Measurements from ENCODE around the gene KRT7.
"Not testable (repeated sequence)": the region's sequence is repeated elsewhere in the genome, so short reads cannot be mapped to it uniquely, and the experiment has no call there.

KRT7 gene

DNA sequence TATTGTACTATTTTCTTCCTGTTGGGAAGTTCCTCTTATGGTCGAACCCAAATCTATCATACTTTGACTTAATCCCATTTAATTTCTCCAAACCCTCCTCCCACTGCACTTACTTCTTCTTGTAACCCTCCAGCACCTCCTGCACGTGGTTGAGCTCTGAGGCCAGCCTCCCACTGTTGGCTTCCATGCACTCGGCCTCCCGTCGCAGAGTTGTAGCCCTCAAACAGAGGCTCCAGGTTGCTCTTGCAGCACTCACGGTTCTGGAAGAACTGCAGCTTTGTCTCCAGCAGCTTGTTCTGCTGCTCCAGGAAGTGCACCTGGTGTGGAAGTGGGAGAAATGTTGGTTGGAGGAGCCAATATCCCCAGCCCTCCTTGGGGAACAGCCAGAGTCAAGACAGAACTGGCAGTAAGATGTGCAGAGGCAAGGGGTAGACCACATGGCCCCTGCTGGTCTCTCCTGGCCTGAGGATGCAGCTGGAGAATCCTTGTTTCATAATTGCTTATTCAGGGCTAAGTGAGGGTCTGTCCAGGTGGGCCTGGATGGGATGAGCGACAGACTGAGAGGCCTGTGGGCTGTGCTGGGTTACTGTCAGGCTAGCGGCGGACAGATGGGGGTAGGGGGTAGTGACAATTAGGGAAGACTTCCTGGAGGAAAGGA is 23.0 kb downstream of the KRT7 start:
- DNase-seq (ENCODE audit: low read depth): no peak

DNA sequence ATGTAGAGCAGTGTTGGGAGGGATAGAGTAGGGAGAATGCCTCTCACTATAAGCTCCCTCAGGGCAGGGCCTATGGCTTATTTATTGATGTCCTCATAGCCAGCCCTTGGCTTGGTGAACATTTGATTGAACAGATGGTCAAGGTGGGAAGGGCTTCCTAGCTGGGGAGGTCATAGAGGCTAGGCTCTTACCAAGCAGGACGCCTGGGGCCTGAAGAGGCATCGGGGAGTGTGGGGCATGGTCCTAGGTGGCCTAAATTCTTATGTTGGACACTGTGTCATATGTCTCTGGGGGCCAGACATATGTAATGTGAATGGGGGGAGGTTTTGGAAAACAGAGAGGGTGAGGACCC is 23.5 kb downstream of the KRT7 start:
- no peak for DNase-seq (ENCODE audit: low read depth)

DNA sequence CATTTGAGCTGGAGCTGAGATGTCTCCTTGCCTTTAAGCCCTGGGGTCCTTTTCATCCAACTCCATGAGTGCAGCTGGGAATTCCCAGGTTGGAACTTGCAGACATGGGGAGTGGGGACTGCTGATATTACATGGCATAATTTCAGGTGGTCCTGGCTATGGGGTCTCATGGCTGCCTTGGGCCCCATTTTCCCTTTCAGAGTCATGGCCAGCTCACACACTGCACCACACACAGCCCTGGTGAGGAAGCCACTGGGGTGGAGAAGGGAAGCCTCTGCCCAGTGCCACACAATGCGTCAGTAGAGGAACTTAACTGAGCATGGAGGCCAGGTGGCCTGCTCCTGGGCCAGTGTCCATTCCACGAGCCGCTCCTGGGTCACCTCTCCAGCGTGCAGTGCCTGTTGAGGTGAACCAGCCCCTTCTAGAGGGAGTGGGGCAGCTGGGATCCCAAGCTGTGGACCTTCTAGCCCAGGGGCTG is 24.1 kb downstream of the KRT7 start:
- no peak for DNase-seq (ENCODE audit: low read depth)

GRCh38 chr12:52257922-52258321 is 24.9 kb downstream of the KRT7 start:
- DNase-seq (ENCODE audit: low read depth): not testable (repeated sequence)

DNA sequence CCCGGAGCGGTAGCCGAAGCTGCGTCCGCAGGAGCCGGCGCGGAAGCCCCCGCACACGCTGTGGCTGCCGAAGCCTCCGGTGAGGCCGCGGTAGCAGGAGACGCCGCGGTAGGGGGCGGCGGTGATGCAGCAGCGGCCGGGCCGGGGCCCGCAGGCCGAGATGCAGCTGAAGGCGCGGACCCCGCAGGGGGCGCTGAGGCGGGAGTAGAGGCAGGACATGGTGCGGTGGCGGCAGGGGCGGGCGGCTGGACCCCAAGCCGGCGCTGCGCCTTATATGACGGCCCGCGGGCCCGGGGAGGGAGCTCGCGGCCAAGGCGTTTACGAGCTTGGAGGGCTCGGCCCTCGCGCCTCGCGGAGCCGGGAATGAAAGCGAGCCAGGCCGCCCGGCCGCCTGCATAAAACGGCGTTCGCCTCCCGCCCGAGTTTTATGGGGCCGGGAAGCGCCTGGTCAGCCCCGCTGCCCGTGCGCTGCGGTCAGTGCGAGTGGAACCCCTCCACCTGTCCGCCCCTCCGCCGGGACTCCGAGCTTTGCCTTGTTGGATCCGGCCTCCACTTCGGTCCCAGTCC is 25.4 kb downstream of the KRT7 start:
- no peak for DNase-seq (ENCODE audit: low read depth)

DNA sequence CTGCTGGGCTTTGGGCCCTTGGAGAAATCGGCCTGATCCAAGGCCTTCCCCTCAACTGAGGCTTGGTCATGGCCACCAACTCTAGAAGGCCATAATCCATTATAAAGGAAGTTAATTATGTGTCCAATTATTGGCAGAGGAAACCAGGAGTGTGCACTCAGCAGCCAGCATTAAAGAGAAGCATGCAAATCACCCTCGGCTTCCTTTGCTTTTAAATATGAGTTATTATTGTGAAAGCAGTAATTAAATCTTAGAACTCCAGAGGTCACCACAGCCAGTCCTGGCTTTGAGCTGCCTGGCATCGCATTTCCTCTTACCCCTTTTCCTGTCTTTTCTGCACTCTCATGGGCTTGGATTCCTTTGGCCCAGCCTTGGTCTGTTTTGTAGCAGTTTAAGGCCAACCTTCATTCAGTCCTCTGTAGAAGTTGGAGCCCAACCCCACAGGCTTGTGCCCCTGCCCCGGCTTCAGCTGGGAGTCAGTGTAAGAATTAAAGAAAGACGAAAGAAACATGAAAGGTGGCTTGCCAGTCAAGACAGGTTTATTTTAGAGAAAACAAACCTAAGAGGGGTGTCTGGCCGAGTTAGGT is 26.7 kb downstream of the KRT7 start:
- no peak for DNase-seq (ENCODE audit: low read depth)

GRCh38 chr12:52260361-52261207 is 27.5 kb downstream of the KRT7 start:
- no peak for DNase-seq (ENCODE audit: low read depth)

DNA sequence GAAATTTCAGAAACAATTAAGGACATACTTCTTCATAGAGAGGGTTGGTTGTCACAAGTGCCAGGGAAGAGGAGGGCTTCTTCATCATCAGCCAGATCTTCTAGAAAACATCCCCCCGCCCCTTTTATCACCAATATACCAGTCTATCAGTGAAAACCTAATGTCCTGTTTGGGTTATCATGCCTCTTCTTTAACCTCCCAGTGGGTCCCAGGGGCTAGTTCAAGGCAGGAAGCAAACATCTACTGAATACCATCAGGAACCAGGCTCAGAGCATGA is 28.1 kb downstream of the KRT7 start:
- DNase-seq (ENCODE audit: low read depth): no peak

- no peak for DNase-seq (ENCODE audit: low read depth)
These were observed 29.2 kb downstream of the KRT7 start for GRCh38 chr12:52262286-52262685.

- no peak for DNase-seq (ENCODE audit: low read depth)
These were observed 30.9 kb downstream of the KRT7 start for GRCh38 chr12:52263761-52264434.

DNA sequence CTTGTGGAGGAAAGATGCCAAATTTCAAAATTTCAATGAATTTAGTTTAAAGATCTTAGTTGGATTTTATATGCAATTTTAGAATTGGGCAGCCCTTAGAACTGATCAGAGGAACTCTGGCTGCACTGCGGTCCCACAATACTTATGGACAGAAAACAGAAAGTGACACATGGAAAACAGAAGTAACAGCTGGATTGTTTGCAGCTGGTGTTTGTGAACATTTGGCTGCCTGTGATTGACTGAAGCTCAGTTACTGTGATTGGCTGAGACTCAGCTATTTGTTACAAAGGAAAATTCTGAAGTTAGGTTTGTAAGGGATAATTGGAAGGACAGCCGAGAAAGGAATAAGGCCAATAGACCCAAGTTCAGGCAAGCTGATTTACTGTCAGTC is 31.4 kb downstream of the KRT7 start:
- DNase-seq (ENCODE audit: low read depth): no peak

DNA sequence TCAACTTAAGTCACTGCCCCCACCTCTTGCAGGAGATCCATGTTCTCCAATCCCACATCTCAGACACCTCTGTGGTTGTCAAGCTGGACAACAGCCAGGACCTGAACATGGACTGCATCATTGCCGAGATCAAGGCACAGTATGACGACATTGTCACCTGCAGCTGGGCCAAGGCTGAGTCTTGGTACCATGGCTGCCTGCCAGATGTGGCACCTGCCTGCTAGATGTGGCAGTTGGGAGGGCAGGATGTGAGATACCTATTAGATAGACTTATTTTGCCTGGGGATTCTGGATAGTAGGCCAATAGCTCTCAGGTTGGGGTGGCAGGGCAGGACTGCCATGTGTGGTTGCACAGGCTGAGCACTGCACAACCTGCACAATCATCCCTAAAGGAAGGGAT is 33.5 kb downstream of the KRT7 start:
- DNase-seq (ENCODE audit: low read depth): no peak

- no peak for DNase-seq (ENCODE audit: low read depth)
These were observed 34.2 kb downstream of the KRT7 start for GRCh38 chr12:52267266-52267665.

GRCh38 chr12:52267699-52268098 is 34.7 kb downstream of the KRT7 start:
- DNase-seq (ENCODE audit: low read depth): no peak

DNA sequence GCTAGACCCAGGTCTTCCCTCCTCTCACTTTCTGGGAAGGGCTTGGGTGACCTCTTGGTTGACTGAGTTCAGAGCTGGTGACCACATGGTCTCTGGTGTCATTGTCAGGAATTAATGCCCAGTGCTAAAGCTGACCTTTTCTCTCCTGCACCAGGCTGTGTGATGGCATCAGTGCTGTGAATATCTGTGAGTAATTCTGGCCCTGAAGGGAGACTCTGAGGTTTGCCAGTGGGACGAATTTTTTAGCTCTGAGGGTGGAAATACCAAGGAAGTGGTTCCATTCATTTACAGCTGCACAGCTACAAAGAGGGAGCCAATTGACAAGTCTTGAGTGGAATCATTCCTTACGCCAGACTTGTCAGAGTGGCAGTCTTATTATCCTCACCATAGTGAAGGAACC is 35.2 kb downstream of the KRT7 start:
- DNase-seq (ENCODE audit: low read depth): no peak

GRCh38 chr12:52270541-52271070 is 37.6 kb downstream of the KRT7 start:
- DNase-seq (ENCODE audit: low read depth): no peak

DNA sequence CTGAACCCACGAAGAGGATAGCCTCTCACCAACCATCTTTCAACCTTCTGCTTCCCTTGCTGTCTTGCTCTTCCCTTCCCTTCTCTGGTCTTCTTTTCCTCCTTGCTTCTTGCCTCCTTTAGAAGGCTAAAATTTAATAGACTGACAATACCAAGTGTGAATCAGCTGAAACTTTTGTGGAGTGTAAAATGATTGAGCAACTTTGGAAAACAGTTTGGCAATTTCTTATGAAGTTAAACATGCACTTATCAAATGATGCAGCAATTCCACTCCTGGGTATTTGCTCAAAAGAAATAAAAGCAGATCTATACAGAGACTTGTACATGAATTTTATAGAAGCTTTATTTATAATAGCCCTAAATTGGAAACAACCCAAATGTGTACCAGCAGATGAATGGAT is 38.1 kb downstream of the KRT7 start:
- DNase-seq (ENCODE audit: low read depth): no peak

GRCh38 chr12:52274521-52275120 is 41.6 kb downstream of the KRT7 start, which contains the start of gene KRT86:
TSS of gene KRT86 (plus strand) at chr12:52274645. CDS start at chr12:52301917, 27,272 bp downstream.
- DNase-seq (ENCODE audit: low read depth): no peak

GRCh38 chr12:52275686-52276085 is 42.6 kb downstream of the KRT7 start:
- DNase-seq (ENCODE audit: low read depth): no peak

DNA sequence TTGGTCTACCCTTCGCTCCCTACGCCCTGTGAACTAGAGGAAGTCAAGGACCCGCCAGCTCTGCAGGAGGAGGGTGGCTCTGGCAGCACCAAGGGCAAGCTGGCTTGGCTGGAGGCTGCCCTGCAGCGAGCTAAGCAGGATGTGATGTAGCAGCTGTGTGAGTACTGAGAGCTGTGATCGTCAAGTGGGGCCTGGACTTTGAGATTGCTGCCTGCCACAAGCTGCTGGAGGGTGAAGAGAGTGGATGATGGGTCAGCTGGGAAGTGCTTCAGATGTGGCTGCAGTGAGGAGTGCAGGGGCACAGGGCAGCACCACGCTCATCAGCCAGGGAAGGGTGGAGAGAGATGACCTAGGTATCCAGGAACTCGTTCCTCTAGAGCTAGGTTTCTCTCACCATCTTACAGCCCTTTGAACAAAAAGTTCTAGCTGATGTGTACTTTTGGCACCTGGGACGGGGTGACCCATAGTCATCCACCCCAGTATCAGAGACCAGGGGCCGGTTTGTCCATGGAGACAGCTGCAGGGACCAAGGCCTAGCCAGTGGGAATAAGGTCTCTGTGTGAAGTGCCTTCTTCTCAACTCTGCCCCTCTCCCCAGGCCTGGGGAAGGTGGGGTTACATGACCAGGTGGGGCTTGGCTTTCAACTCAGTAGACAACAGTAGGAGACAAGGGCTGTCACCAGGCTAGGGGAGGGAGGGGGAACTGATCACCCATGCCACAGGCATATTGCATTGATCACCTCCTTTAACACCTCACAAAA is 44.6 kb downstream of the KRT7 start:
- no peak for DNase-seq (ENCODE audit: low read depth)

Measured in activated gamma-delta T cell treated with anti-CD3 and anti-CD28 coated beads, Interleukin-2, amount 50 U/mL, for 16 hours (primary cell).